Keratinocyte (primary cell): ENCODE measurements around the gene ITPK1. TPM values are rescaled to one million over a fixed set of nuclear protein-coding genes. Genes with fewer than 3 reads are reported as not detected.

Source experiments
- DNase-seq: peaks from one replicate; pipeline ENCODE4 v3.0.0-alpha.2; 2011; ENCODE audit warnings: low read depth, missing footprints, low spot score
- FAIRE-seq: peaks from 2 replicates; lab custom pipeline; 2011; peaks lifted over from hg19 to GRCh38; lab: Jason Lieb, UNC
- H2AFZ ChIP-seq: 2 replicates; pipeline ENCODE4 v1.6.0; 2012; ENCODE audit warnings: low read length, control low read depth, inconsistent platforms; ENCODE audit not compliant: control insufficient read depth
- H3K27ac ChIP-seq: 2 replicates; pipeline ENCODE4 v1.5.1; 2011; ENCODE audit warnings: low read length; ENCODE audit not compliant: control insufficient read depth, insufficient read depth
- H3K27me3 ChIP-seq: 3 replicates; pipeline ENCODE4 v1.6.0; 2011; ENCODE audit warnings: low read length; ENCODE audit not compliant: control insufficient read depth, insufficient read depth; ENCODE audit errors: extremely low read depth
- H3K36me3 ChIP-seq, 2 experiments: 2 replicates in 1 of 2; 3 replicates in 1 of 2; pipeline ENCODE4 v1.5.1; 2011; ENCODE audit warnings: low read length in 2 of 2, mild to moderate bottlenecking in 1 of 2; ENCODE audit not compliant: control insufficient read depth in 2 of 2, insufficient read depth in 2 of 2; ENCODE audit errors: extremely low read depth in 1 of 2
- H3K4me1 ChIP-seq: 3 replicates; pipeline ENCODE4 v1.5.1; 2011; ENCODE audit warnings: low read length; ENCODE audit not compliant: control insufficient read depth, insufficient read depth; ENCODE audit errors: extremely low read depth
- H3K4me2 ChIP-seq: 3 replicates; pipeline ENCODE4 v1.6.0; 2011; ENCODE audit warnings: low read depth, low read length; ENCODE audit not compliant: control insufficient read depth, insufficient read depth; ENCODE audit errors: extremely low read depth
- H3K4me3 ChIP-seq, 3 experiments: fragments of 200-600 bp in 1 of 3; sonication (generic) in 1 of 3; 2 replicates in 2 of 3; 3 replicates in 1 of 3; pipeline ENCODE4 v1.5.1; 2011 to 2016; ENCODE audit warnings: low read length in 3 of 3, mild to moderate bottlenecking in 3 of 3, control low read depth in 2 of 3, inconsistent platforms in 1 of 3, low read depth in 1 of 3, mixed read lengths in 1 of 3, mixed run types in 1 of 3, moderate library complexity in 1 of 3; ENCODE audit not compliant: control insufficient read depth in 2 of 3, insufficient read depth in 2 of 3; ENCODE audit errors: extremely low read depth in 1 of 3
- H3K79me2 ChIP-seq: 2 replicates; pipeline ENCODE4 v1.6.0; 2012; ENCODE audit warnings: low read length; ENCODE audit not compliant: control insufficient read depth, insufficient read depth
- H3K9ac ChIP-seq: 3 replicates; pipeline ENCODE4 v1.6.0; 2011; ENCODE audit warnings: low read length; ENCODE audit not compliant: control insufficient read depth, insufficient read depth; ENCODE audit errors: extremely low read depth
- H3K9me1 ChIP-seq: 3 replicates; pipeline ENCODE4 v1.6.0; 2011; ENCODE audit warnings: low read length; ENCODE audit not compliant: control insufficient read depth, insufficient read depth; ENCODE audit errors: extremely low read depth
- H3K9me3 ChIP-seq: 2 replicates; pipeline ENCODE4 v1.5.1; 2012; ENCODE audit warnings: low read depth, low read length; ENCODE audit not compliant: control insufficient read depth
- H4K20me1 ChIP-seq: 3 replicates; pipeline ENCODE4 v1.6.0; 2011; ENCODE audit warnings: low read length; ENCODE audit not compliant: control insufficient read depth, insufficient read depth; ENCODE audit errors: extremely low read depth
- CTCF ChIP-seq, 3 experiments: IDR thresholded peaks in 1 of 3; conservative IDR thresholded peaks in 1 of 3; optimal IDR thresholded peaks in 1 of 3; 2 replicates in 2 of 3; 3 replicates in 1 of 3; pipeline versions ENCODE3 to v1.5.1; 2011; ENCODE audit warnings: low read length in 3 of 3, mild to moderate bottlenecking in 3 of 3, moderate library complexity in 2 of 3, control low read depth in 1 of 3, inconsistent platforms in 1 of 3; ENCODE audit not compliant: insufficient read depth in 2 of 3; ENCODE audit errors: extremely low read depth in 1 of 3
- EZH2 ChIP-seq: IDR thresholded peaks from one replicate; pipeline ENCODE4 v1.6.1; 2012; ENCODE audit warnings: inconsistent platforms, mild to moderate bottlenecking, low read length, moderate library complexity
- dilution Hi-C: fragments of 300-500 bp; cut with MboI; formaldehyde crosslinking; loops from one replicate; pipeline ENCODE4 v1.7.0; 2020; ENCODE audit warnings: low sequenced_read_pairs; ENCODE audit not compliant: extremely low pct_ligation_motif_present
- polyA plus RNA-seq, 5 experiments: library from polyadenylated mRNA; depleted of rRNA in 3 of 5; stranded (reverse) in 3 of 5; stranded (forward) in 1 of 5; unstranded in 1 of 5; fragments of >200 nt; gene quantifications; 1 replicate in 1 of 5; 2 replicates in 3 of 5; 3 replicates in 1 of 5; pipeline versions ENCODE4 v1.2.1 to v1.2.3, GENCODE V29; 2011 to 2012; ENCODE audit warnings: missing spikeins in 2 of 5, low read depth in 1 of 5, low replicate concordance in 1 of 5

Gene ITPK1
- polyA plus RNA-seq, 1 donor (not counting 4 experiments of a cell fraction or from before 2014, with no cell fraction given): 67.8 TPM

- Histone ChIP-seq H3K27ac (peak overlapping the region; percentile 97), H3K9me3 (no peaks in the 10 kb centered on the region), H3K79me2 (peaks cover 31% of the 10 kb centered on the region), H3K4me3 (peak overlapping the region in 2 of 3 experiments; percentile 0 to 50), H3K4me2 (peak overlapping the region; percentile 85), H3K9me1 (no peaks in the 10 kb centered on the region), H4K20me1 (no peaks in the 10 kb centered on the region), H3K27me3 (no peaks in the 10 kb centered on the region), H3K9ac (peak overlapping the region; percentile 79), H3K4me1 (peaks cover 77% of the 10 kb centered on the region), H2AFZ (no peak overlapping the region), H3K36me3 (peaks cover 2 to 8% of the 10 kb centered on the region in 2 experiments)
- DNase-seq: no peak
- dilution Hi-C loops: no loop called here
- no peak for FAIRE-seq
- no peak for TF ChIP-seq EZH2
- no peak for TF ChIP-seq CTCF (optimal IDR thresholded peaks at IDR 0.05 in 1 of 3, IDR thresholded peaks at IDR 0.05 in 1 of 3, conservative IDR thresholded peaks at IDR 0.05 in 1 of 3; ENCODE audit: extremely low read depth in 1 of 3, insufficient read depth in 2 of 3, low read length in 3 of 3)
Measured at GRCh38 chr14:93044556-93044955, 71.2 kb downstream of the ITPK1 start.

DNA sequence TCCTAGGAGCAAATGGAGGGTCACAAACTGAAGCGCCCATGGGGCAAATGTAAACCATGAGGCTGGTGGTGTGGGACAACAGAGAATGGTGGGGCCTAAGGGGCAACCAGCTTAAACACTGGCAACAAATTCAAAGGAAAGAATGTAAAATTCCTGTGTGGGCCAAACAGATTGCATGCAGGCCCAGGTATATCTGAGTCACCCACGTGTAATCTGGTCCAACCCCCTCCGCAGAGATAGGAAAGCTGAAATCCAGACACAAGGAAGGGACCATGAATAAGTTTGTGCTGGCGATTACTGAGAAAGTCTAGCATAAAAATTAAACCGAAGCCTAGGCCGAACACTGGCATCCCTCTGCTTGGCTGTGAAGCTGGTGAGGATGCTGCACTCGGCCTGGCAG, 71.6 kb downstream of the ITPK1 start:
- no peaks in the 10 kb centered on the region for H3K9me3 ChIP-seq
- peak overlapping the region in 2 of 3 experiments; percentile 50 to 61 for H3K4me3 ChIP-seq
- H3K9me1 ChIP-seq: no peaks in the 10 kb centered on the region
- FAIRE-seq: peak; percentile 94
- H2AFZ ChIP-seq: no peak overlapping the region
- H4K20me1 ChIP-seq: no peaks in the 10 kb centered on the region
- peak overlapping the region; percentile 79 for H3K9ac ChIP-seq
- peak overlapping the region; percentile 97 for H3K27ac ChIP-seq
- TF ChIP-seq CTCF (optimal IDR thresholded peaks at IDR 0.05 in 1 of 3, IDR thresholded peaks at IDR 0.05 in 1 of 3, conservative IDR thresholded peaks at IDR 0.05 in 1 of 3; ENCODE audit: extremely low read depth in 1 of 3, insufficient read depth in 2 of 3, low read length in 3 of 3) (no peak), EZH2 (no peak)
- peak; percentile 71 for DNase-seq
- H3K36me3 ChIP-seq: peaks cover 2 to 8% of the 10 kb centered on the region in 2 experiments
- H3K4me2 ChIP-seq: peak overlapping the region; percentile 85
- dilution Hi-C loops: no loop called here
- H3K27me3 ChIP-seq: no peaks in the 10 kb centered on the region
- peaks cover 31% of the 10 kb centered on the region for H3K79me2 ChIP-seq
- peaks cover 75% of the 10 kb centered on the region for H3K4me1 ChIP-seq
